IPS DF 4.7 (cell line): ENCODE measurements around the gene ATG9A.

ENCODE experiments used
- DNase-seq: peaks from one replicate; pipeline ENCODE4 v3.0.0-alpha.2; 2013; ENCODE audit warnings: low spot score; ENCODE audit errors: extremely low read depth

The ATG9A gene

DNA sequence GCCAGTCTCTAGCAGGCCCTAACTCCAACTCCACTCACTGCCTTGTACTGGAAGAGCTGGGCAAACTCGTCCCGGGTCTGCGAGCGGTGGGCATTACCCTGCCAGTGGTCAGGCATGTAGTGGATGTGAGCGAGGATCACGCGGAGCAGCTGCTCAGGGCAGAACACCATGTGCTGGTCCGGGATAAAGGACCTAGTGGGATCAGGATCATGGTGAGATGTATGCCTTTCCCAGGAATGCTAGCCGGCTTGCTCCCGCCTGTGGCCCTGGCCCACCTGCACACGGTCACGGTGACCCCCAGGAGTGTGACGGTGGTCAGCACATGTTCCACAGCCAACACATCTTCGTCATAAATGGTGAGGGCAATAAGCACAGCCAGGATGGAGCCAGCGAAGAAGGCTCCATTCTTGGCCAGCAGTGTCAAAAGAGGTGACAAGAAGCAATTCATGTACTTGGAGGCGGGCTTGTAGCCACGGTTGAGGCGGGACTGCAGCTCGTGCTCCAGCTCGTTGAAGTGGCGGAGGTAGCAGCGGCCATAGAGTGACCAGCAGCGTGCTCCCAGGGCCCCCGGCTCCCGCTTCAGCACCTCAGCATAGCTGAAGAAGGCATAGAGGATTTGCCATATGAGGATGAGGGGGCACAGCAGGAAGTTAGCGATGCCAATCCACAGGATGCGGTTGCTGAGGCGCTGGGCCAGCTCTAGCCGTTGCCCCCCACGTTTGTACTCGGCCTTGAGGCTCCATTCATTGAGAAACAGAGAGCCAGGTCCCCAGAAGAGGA is 5.4 kb downstream of the ATG9A start:
- no peak for DNase-seq

DNA sequence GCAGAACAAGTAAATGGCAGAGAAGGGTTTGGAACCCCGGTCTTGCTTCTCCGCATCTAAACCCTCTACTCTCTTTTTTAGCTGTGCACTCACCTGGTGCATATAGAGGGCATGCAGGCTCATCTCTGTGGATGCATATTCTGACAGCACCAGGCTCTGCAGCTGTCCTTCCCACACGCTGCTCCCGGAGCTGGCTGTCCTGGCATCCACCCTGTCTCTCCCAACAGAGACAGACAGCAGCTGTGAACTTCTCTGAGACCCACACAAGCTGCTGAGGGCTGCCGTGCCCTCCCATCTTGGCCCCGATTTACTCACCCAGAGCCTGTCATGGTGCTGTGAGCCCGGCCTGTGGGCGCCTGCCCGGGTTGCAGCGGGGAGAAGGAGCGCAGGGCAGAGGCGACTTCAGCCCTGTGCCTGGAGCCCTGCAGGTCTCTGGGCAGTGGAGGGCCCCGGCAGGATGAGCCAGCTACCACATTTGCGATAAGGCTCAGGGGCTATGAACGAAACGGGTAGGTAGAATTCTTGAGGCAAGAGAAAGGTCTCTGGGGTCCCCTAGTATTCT is 7.4 kb downstream of the ATG9A start:
- no peak for DNase-seq

DNA sequence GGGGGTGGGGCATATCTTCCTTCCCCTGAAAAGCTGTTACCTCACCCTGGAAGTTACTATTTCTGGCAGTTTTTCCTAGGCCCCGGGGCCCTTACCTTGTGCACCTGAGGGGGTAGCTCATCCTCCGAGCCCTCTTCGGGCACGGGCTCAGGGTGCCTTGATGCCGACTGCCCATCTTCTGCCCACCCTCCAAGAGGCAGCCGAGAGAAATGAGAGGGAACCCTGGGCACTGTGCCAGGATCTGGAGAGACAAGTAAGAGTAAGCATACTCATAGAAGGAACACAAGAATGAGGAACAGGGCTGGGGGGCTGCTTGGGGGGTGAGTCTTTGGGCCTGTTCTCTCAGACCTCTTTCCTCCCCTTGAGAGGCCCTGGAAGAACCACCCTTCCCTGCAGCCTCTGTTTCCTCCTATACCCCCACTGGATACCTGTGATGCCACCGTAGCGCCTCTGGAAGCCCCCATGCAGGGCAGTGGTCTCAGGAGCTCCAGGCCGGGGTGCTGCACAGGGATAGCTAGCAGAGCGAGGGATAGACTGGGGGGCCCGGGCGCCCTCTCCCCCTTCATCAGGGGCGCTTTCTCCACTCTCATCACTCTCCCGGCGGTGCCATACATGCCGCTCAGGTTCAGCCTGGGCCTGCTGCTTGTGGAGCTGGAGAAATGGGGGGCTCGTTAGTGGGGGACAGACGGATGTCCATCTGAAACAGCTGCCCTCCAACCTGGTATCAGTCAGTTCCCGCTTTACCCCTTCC is 8.6 kb downstream of the ATG9A start:
- no peak for DNase-seq

DNA sequence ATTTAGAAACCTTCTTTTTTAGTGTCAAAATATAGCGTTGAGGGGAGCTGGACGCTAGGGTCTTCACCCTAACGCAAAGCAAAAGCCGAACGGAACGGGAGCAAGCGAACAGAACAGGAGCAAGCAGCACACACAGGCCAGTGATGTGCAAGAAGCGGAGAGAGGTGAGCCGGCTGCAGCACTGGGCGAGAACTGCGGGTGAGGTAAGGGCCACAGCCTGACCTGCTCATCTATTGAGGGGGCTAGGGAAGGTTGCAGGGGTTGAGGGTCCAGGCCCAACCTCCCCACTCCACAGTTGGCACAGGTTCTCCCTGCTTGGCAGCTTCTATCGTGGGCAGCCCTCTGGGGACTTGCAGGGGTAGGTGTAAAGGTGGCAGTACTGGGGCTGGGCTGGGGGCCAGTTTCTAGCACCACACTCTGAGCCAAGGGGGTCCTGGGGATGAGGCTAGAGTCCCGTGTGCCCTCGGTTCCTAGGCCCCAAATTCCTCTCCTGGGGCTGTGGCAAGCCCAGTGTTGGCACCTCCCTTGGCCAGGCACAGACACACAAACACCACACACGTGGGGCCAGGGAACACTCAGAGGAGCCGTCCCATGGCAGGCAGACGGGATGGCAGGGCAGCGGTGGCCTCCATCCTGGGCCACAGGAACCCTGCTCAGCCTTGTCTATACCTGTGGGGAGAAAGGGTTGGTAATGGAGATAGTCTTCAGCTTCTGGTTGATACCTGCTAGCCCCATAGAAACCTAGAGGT is 9.5 kb downstream of the ATG9A start:
- no peak for DNase-seq

DNA sequence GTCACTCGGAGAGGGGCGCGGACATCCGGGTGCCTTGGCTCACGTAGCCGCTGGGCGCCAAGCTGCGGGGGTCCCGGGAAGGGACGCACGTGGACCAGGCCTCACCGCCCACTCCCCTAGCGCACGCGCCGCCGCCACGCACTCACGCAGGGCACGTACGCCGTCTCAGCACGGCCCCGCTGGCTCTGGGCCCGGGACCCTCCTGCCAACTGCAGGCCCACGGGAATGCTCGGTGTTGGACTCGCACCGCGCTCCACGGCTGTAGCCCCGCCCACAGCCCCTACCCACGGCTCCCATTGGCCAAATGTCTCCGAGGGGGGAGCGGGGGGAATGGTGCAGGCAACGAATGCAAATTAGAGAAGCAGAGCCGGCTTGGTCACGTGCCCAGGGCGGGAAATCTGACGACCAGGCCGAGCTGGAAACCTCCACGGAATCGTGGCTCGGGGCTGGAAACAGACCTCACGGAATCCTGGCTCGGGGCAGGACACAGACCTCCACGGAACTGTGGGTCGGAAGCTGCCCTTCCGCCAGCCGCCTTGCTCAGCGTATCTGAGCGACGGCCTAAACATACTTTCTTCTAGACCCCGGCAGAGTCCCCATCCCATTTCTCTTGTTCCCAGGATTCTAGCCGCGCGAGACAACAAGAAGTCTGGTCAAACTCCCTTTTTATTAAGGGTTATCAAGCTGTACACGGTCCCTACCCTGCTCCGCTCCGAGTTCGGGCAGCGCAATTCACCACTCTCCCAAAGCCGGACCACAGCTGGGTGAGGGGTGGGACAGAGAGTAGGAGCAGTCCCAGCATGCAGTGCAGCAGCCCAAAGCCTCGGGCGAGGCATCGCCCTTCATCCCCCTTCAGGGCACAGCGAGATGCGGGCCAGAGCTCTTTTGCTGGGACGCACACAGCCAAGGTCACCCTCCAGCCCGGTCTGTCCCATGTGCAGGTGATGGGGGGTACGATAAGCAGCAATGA is 10.4 kb downstream of the ATG9A start, which contains the start of gene ABCB6:
Gene ABCB6, minus strand, starts transcription at position 227 of the 970 bp plus-strand sequence. CDS start 285 bp downstream, outside the sequence.
- DNase-seq = no peak

DNA sequence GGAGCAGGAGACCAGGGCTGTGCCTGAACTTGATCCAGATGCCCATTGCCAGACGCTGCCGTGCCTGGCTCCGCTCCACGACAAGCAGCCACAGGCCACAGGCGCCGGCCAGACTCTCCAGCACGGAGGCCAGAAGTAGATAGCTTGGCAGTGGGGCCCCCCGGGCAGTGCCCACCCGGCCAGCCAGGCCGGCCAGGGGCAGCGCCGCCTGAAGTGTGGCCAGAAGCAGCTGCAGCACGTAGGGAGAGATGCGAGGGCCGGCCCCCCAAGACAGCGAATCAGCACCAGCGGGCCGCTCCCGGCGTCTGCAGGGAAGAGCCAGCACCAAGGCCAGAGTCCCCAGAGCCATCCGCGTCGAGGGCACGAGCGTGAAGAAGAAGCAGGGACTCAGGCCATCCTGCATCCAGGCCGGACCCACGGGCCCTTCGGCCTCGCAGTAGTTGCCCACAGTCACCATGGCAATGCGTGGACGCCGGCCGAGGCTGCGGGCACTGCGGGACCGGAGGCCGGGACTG is 11.2 kb downstream of the ATG9A start:
- no peak for DNase-seq

DNA sequence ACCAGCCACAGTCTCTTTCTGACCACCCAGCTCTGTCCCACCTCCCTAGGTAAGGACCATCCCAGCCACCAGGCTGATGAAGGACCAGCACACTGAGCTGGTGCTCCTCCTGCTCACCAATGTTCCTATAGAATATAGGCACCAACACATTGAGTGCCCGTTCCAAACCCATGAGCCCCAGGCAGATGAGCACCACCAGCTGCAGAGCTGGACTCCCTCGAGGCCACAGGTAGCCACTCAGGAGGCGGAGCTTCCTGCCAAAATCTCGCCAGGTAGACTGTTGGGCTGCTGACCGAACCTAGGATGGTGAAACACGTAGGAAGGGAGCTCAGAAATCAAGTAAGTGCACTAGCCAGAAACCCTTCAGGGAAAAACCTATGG is 12.9 kb downstream of the ATG9A start:
- no peak for DNase-seq

DNA sequence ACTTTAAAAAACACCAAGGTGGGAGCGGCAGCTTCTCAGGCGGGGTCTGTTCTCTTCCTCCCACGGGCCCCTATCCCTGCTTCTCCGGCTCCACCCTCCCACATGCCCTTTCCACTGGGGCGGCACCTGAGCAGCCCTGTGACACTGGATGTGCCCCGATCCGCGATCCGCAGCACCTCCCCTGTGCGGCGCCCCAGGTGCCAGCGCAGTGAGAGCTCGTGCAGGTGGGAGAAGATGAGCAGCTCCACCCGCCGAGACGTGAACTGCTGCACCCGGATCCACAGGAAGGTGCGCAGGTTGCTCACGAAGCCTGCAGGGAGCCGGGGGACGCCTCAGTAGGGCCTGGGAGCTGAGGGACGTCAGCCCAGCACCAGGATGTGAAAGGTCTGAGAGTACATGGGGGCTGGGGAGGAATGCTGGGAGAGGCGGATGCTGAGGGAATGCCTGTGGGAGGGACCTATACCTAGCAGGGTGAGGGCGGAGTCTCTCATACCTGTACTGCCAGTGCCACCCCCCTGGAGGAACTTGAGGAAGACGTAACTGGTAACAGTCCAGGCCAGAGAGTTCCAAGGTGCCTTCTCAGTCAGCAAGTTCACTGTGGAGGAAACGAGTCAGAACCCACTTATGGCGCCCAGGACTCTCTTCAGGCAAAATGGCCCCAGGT is 13.4 kb downstream of the ATG9A start:
- no peak for DNase-seq

DNA sequence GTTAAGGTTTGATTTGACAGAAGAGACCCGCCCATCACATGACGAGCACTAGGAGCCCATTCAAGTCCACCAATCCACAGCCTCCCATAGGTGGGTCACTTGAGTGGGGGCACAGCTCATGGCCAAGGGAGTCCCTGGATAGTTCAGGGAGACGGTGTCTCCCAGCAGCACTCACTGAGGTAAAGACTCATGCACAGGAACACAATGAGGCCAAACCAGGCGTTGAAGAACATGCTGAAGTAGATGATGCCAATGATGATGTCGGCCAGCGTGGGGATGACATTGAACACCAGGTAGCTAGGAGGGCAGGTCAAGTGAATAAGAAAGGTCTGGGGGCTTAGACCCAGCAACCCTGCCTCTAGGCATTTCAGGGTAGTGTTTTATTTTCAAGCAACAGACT is 14.7 kb downstream of the ATG9A start:
- DNase-seq = no peak

DNA sequence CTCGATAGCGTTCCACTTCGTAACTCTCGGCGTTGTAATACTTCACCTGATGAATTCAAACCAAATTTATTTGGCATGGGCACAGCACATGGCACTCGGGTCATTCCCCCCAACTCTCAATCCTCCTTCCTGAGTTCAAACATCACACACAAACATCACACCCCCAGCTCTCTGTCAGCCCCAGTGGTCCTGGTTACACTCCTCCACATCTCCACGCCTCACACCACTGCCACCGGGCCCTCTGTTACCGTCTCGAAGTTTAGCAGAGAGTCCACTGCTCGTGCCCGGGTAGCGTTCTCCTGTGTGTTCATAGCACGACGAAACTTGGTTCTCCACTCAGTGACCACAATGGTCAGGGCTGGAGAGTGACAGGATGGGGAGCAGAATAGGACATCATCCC is 15.3 kb downstream of the ATG9A start:
- no peak for DNase-seq

DNA sequence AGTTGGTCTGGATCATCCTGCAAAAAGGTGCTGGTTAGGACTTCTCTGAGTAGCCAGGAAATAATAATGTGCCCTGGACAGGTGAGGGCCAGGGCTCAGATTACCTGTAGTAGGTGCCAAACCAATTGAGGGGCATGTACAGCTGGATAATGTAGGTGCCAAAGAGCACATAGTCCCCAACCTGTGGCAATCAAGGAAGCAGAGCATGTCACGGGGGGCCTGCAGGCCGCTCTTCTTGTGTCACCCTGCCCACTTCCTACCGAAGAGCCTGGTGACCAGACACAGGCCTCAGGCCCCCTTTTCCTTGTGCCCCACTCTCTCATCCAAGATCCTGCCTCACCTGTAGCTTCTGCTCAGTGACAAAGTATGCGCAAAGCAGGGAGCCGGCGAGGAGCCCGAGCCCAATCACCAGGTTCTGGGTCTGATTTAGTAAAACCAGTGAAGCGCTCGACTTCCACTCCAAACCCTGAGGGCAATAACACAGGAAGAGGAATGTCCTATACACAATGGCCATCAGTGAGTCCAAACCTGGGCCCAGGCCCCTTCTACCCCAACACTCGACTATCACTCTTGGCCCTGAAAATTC is 15.9 kb downstream of the ATG9A start:
- DNase-seq = no peak

DNA sequence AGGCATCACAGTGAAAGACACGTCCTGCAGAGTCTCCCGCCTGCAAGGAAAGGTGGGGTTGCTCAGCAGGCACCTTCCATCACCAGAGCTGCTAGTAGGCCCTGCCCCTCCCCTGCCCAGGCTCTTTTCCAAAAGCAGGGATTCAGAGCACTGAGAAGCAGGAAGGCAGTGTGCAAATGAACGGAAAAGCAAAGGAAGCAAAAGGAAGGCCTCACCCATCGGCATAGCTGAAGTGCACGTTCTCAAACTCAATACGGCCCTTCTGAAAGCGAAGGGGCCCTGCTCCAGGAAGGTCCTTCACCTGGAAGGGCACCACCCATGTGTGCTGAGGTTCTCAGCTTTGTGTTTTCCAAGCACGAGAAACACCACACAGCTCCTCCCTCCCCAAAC is 16.4 kb downstream of the ATG9A start:
- DNase-seq = no peak

DNA sequence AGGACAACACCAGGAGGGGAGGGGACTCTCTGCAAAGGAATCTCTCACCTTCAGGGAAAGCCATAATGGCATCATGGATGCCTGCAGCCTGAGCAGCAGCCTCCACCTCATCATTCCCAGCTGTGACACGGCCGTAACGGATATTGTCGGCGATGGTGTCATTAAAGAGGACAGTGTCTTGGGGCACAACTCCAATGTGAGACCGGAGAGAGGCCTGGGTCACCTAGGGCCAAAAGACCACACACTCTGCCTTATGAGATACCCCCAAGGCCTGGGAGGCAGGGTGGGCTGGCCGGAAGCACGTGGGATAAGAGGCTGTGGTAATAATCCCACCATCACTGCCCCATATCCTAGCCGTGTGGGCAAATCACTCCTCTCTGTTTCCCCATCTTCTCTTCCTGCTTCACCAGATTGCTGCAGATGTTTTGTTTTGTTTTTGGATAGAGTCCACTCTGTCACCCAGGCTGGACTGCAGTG is 18.5 kb downstream of the ATG9A start:
- no peak for DNase-seq

DNA sequence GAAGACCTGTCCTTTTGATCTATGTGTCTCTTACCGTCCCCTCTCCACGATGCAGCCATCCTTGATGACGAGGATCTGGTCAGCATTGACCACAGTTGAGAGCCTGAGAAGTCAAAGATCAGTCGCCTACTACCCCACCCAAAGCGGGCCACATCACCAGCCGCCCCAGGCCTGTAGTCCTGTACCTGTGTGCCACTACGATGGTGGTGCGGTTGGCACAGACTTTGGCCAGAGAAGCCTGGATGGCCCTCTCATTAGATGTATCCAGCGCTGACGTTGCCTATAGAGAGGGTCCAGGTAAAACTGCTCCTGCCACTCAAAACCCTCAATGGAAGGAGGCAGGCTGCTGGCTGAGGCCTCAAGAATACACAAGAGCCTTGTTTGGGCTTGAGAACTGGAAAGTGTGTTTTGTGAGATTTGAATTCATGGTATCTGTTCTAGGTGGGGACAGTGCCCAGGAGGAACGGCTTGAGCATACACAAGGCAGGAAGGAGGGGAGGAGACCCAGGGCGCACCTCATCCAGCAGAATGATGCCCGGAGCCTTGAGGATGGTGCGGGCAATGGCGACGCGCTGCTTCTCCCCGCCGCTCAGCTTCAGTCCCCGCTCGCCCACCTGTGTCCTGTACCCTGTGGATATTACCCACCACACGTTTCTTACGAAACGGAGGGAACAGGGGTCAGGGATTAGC is 19.1 kb downstream of the ATG9A start:
- DNase-seq = no peak

DNA sequence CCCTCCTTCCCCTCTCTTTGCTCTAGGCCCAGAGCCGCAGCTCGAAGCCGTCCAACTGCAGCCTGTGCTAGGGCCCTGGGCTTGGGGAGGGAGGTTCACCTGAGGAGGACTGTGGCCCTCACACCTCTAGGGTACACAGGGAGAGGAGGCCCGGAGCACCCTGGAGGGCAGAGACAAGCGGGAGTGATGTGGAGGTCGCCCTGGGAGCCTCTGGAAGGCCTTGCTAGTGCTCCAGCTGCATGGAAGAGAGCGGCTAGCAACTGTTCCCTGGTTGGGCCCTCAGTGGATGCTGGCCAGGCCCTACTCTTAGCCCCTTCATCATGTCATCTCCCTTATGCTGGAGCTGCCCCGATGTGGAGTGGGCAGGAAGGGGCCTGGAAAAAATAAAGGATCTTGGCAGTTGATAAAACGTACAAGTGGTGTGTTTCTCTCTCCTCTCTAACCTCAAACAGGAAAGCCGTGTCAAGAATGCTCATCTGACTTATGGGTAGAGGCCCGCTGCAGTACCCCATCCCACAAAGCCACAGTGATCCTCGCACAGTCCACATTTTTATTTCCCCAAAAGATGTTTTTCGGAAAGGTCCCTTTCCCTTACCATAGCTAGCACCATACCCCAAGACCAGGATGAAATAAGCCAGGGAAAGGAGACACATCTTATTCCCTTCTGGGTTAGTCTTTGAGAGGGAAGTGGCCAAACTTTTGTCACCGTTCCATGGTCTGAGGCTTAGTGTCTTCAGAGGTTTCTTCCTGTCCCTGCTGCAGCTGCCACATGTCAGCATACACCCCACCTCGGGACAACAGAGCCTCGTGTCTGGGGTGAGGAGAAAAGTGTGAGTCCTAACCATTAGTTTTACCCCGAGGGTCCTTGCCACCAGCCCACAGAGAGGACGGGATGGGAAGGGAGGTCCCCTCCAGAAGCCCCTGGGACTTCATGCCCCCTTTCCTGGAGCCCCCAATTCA is 19.9 kb downstream of the ATG9A start:
- no peak for DNase-seq

DNA sequence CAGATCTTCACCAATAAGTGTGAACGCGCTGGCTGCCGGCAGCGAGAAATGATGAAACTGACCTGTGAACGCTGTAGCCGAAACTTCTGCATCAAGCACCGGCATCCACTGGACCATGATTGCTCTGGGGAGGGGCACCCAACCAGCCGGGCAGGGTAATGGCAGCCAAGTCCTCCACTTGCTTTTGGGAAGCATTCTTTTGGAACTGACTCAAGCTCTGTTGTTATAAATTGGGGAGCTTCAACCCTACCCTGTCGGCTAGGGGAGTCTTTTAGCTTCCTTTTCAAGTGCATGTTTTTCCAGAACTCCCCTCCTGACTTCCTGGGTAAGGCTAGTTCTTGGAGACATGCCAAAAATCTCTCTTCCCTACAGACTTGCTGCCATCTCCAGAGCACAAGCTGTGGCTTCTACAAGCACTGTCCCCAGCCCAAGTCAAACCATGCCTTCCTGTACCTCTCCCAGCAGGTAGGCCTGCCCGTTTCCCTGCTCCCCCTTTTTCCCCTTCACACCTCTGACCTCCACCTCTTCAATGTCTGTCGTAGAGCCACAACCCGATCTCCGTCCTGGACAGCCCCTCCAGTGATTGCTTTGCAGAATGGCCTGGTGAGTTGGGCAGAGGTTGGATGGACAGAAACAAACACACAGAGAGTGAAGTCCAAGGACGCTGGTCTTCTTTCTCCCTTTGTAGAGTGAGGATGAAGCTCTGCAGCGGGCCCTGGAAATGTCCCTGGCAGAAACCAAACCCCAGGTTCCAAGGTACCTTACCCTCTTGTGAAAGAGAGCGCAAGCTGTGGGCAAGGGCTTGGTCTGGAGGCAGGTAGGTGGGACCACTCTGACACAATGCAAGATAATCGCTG is 21.3 kb downstream of the ATG9A start:
- no peak for DNase-seq
